HEK293 (cell line): ENCODE measurements around the gene CACHD1.
A peak's percentile ranks its signal among the peaks of the same experiment; 100 is the strongest.

Source experiments
- BCL6B ChIP-seq: fragments of 450-650 bp; formaldehyde crosslinking; IDR thresholded peaks from 2 replicates; pipeline ENCODE4 v1.5.1; 2017; ENCODE audit warnings: missing biosample characterization, missing genetic modification characterization
- HOXD13 ChIP-seq: sonication (generic); formaldehyde crosslinking; IDR thresholded peaks from 2 replicates; pipeline ENCODE4 v1.8.0; 2022; ENCODE audit warnings: missing genetic modification reagents, borderline replicate concordance
- PBX3 ChIP-seq: sonication (generic); formaldehyde crosslinking; IDR thresholded peaks from 2 replicates; pipeline ENCODE4 v1.8.1; 2022; ENCODE audit warnings: mild to moderate bottlenecking, moderate library complexity, missing genetic modification reagents
- PRDM1 ChIP-seq: fragments of 450-650 bp; formaldehyde crosslinking; IDR thresholded peaks from 2 replicates; pipeline ENCODE4; 2016; ENCODE audit warnings: missing biosample characterization, missing genetic modification characterization
- ZBTB1 ChIP-seq: fragments of 450-650 bp; formaldehyde crosslinking; IDR thresholded peaks from 2 replicates; pipeline ENCODE4 v1.5.1; 2016; ENCODE audit warnings: missing biosample characterization, missing genetic modification characterization
- ZBTB48 ChIP-seq: fragments of 450-650 bp; formaldehyde crosslinking; IDR thresholded peaks from 2 replicates; pipeline ENCODE4 v1.5.1; 2016; ENCODE audit warnings: missing biosample characterization, missing genetic modification characterization
- ZBTB49 ChIP-seq: fragments of 450-650 bp; formaldehyde crosslinking; IDR thresholded peaks from 2 replicates; pipeline ENCODE4 v1.5.1; 2016; ENCODE audit warnings: missing biosample characterization, missing genetic modification characterization, low read depth
- ZBTB7A ChIP-seq: fragments of 450-650 bp; formaldehyde crosslinking; IDR thresholded peaks from 2 replicates; pipeline ENCODE4 v1.5.1; 2016; ENCODE audit warnings: low read depth, missing biosample characterization, missing genetic modification characterization
- ZFHX2 ChIP-seq: fragments of 450-650 bp; formaldehyde crosslinking; conservative IDR thresholded peaks from 2 replicates; pipeline ENCODE4 v1.5.1; 2016; ENCODE audit warnings: missing biosample characterization, missing genetic modification characterization
- ZFP41 ChIP-seq: fragments of 450-650 bp; formaldehyde crosslinking; IDR thresholded peaks from 2 replicates; pipeline ENCODE4 v1.5.1; 2016; ENCODE audit warnings: missing biosample characterization, missing genetic modification characterization, borderline replicate concordance
- ZNF169 ChIP-seq: fragments of 450-650 bp; formaldehyde crosslinking; IDR thresholded peaks from 2 replicates; pipeline ENCODE4 v1.5.1; 2016; ENCODE audit warnings: missing biosample characterization, missing genetic modification characterization
- ZNF18 ChIP-seq: fragments of 450-650 bp; formaldehyde crosslinking; IDR thresholded peaks from 2 replicates; pipeline ENCODE4 v1.5.1; 2016; ENCODE audit warnings: missing biosample characterization, missing genetic modification characterization
- ZNF2 ChIP-seq: fragments of 450-650 bp; formaldehyde crosslinking; IDR thresholded peaks from 2 replicates; pipeline ENCODE4 v1.5.1; 2016; ENCODE audit warnings: missing biosample characterization, missing genetic modification characterization
- ZNF24 ChIP-seq: fragments of 450-650 bp; formaldehyde crosslinking; IDR thresholded peaks from 2 replicates; pipeline ENCODE4 v1.5.1; 2016; ENCODE audit warnings: missing biosample characterization, missing genetic modification characterization
- ZNF292 ChIP-seq: fragments of 450-650 bp; formaldehyde crosslinking; IDR thresholded peaks from 2 replicates; pipeline ENCODE4 v1.5.1; 2016; ENCODE audit warnings: low read depth, missing biosample characterization, missing genetic modification characterization, borderline replicate concordance
- ZNF341 ChIP-seq: fragments of 450-650 bp; formaldehyde crosslinking; IDR thresholded peaks from 2 replicates; pipeline ENCODE4; 2016; ENCODE audit warnings: low read depth, missing biosample characterization, missing genetic modification characterization
- ZNF473 ChIP-seq: fragments of 450-650 bp; formaldehyde crosslinking; IDR thresholded peaks from 2 replicates; pipeline ENCODE4 v1.5.1; 2017; ENCODE audit warnings: missing biosample characterization, missing genetic modification characterization
- ZNF48 ChIP-seq: fragments of 450-650 bp; formaldehyde crosslinking; IDR thresholded peaks from 2 replicates; pipeline ENCODE4 v1.5.1; 2016; ENCODE audit warnings: missing biosample characterization, missing genetic modification characterization
- ZNF488 ChIP-seq: fragments of 450-650 bp; formaldehyde crosslinking; IDR thresholded peaks from 2 replicates; pipeline ENCODE4 v1.5.1; 2016; ENCODE audit warnings: missing biosample characterization, missing genetic modification characterization
- ZNF513 ChIP-seq: fragments of 450-650 bp; IDR thresholded peaks from 2 replicates; pipeline ENCODE4 v1.5.1; 2018; ENCODE audit warnings: missing biosample characterization, missing genetic modification characterization
- ZNF521 ChIP-seq: fragments of 450-650 bp; formaldehyde crosslinking; IDR thresholded peaks from 2 replicates; pipeline ENCODE4 v1.5.1; 2017; ENCODE audit warnings: missing biosample characterization, mild to moderate bottlenecking, missing genetic modification characterization
- ZNF544 ChIP-seq: fragments of 450-650 bp; formaldehyde crosslinking; IDR thresholded peaks from 2 replicates; pipeline ENCODE4 v1.5.0; 2017; ENCODE audit warnings: missing biosample characterization, missing genetic modification characterization
- ZNF571 ChIP-seq: fragments of 450-650 bp; formaldehyde crosslinking; IDR thresholded peaks from 2 replicates; pipeline ENCODE4 v1.5.0; 2017; ENCODE audit warnings: missing biosample characterization, missing genetic modification characterization
- ZNF580 ChIP-seq: fragments of 450-650 bp; formaldehyde crosslinking; IDR thresholded peaks from 2 replicates; pipeline ENCODE4 v1.5.1; 2016; ENCODE audit warnings: missing biosample characterization, missing genetic modification characterization
- ZNF610 ChIP-seq: fragments of 450-650 bp; formaldehyde crosslinking; IDR thresholded peaks from 2 replicates; pipeline ENCODE4 v1.5.1; 2016; ENCODE audit warnings: missing biosample characterization, missing genetic modification characterization, borderline replicate concordance
- ZNF624 ChIP-seq: fragments of 450-650 bp; formaldehyde crosslinking; IDR thresholded peaks from 2 replicates; pipeline ENCODE4 v1.5.1; 2017; ENCODE audit warnings: missing biosample characterization, missing genetic modification characterization
- ZNF654 ChIP-seq: fragments of 450-650 bp; formaldehyde crosslinking; IDR thresholded peaks from 2 replicates; pipeline ENCODE4 v1.5.1; 2016; ENCODE audit warnings: low read depth, missing biosample characterization, missing genetic modification characterization
- ZNF658 ChIP-seq: fragments of 450-650 bp; formaldehyde crosslinking; IDR thresholded peaks from 2 replicates; pipeline ENCODE4; 2016; ENCODE audit warnings: missing biosample characterization, missing genetic modification characterization
- ZNF707 ChIP-seq: fragments of 450-650 bp; formaldehyde crosslinking; IDR thresholded peaks from 2 replicates; pipeline ENCODE4 v1.5.1; 2016; ENCODE audit warnings: missing biosample characterization, missing genetic modification characterization
- ZNF785 ChIP-seq: fragments of 450-650 bp; formaldehyde crosslinking; IDR thresholded peaks from 2 replicates; pipeline ENCODE4 v1.5.1; 2016; ENCODE audit warnings: missing biosample characterization, missing genetic modification characterization
- ZNF830 ChIP-seq: fragments of 450-650 bp; IDR thresholded peaks from 2 replicates; pipeline ENCODE4 v1.5.0; 2018; ENCODE audit warnings: missing biosample characterization, missing genetic modification characterization, low read depth, mild to moderate bottlenecking, moderate library complexity

CACHD1 gene

GRCh38 chr1:64480999-64481772 is 11.3 kb downstream of the CACHD1 start (continued):
- TF ChIP-seq ZNF488 (tag by site-specific recombination): no peak
- TF ChIP-seq ZBTB48 (tag by site-specific recombination): no peak
- TF ChIP-seq ZFP41 (tag by site-specific recombination): no peak
- no peak for TF ChIP-seq ZNF658 (tag by site-specific recombination)
- TF ChIP-seq ZNF48 (tag by site-specific recombination): no peak
- 0 out of 2 replicates have a peak, but pooled peaks have one; percentile 22 for TF ChIP-seq ZNF341 (tag by site-specific recombination)
- TF ChIP-seq ZFHX2 (tag by site-specific recombination): no peak
- no peak for TF ChIP-seq ZNF580
- TF ChIP-seq ZNF624: no peak
- no peak for TF ChIP-seq ZNF610 (tag by site-specific recombination)
- TF ChIP-seq ZNF571 (tag by site-specific recombination): no peak
- no peak for TF ChIP-seq ZNF785 (tag by site-specific recombination)
- TF ChIP-seq ZNF521 (tag by site-specific recombination): no peak
- TF ChIP-seq ZBTB7A: no peak
- no peak for TF ChIP-seq PBX3 (CRISPR knock-in tag)
- no peak for TF ChIP-seq ZNF707 (tag by site-specific recombination)
- TF ChIP-seq ZBTB49 (tag by site-specific recombination): no peak
- no peak for TF ChIP-seq ZNF292 (tag by site-specific recombination)
- peak; percentile 63 for TF ChIP-seq PRDM1 (tag by site-specific recombination)
- TF ChIP-seq ZNF830: no peak
- TF ChIP-seq ZNF473 (tag by site-specific recombination): no peak
- TF ChIP-seq ZNF18 (tag by site-specific recombination): no peak
- no peak for TF ChIP-seq HOXD13 (CRISPR knock-in tag)
- no peak; the same call in 1 of the 2 replicates for TF ChIP-seq ZNF24
- TF ChIP-seq ZNF169 (tag by site-specific recombination): no peak
- TF ChIP-seq ZNF544: no peak
- no peak for TF ChIP-seq BCL6B
- no peak for TF ChIP-seq ZNF2
- TF ChIP-seq ZNF654 (tag by site-specific recombination): no peak
- TF ChIP-seq ZBTB1 (tag by site-specific recombination): no peak
- no peak for TF ChIP-seq ZNF513 (tag by site-specific recombination)
